ENCODE measurements around the gene FOCAD. TPM values are rescaled to one million over a fixed set of nuclear protein-coding genes. Genes with fewer than 3 reads are reported as not detected.

The FOCAD gene
- total RNA-seq, 1 experiment from 2014 or later, result 42.7 TPM

DNA sequence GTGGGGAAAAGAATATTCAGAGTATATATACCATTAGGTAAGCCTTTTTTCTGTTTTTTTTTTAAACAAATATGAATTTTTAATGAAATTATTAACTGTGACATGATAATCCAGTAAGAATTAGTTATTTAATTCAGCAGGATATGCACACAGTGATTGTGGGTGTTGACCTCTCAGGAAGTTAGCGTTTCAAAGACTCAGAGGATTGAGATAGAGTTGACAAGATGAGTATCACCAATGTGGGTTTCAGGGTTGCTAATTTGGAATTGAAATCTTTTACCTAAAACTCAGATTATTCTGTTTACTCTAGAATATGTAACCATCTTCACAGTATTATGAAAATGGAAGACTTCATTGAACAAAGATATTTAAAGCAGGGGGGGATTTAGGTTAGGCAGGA, 56.2 kb downstream of the FOCAD start:
- POLR2A ChIA-PET (ENCODE audit: low non-redundant PET), result no interaction called here
- CTCF ChIA-PET, result no interaction called here
- Histone ChIP-seq H3K27ac (ENCODE audit: low read depth, low read length, poor library complexity, severe bottlenecking) (no peak overlapping the region), H3K36me3 (ENCODE audit: insufficient read depth, low read length, poor library complexity, severe bottlenecking) (no peaks in the 10 kb centered on the region), H3K9me3 (ENCODE audit: low read depth, low read length, poor library complexity, severe bottlenecking) (no peaks in the 10 kb centered on the region), H3K4me1 (ENCODE audit: insufficient read depth, low read length, poor library complexity, severe bottlenecking) (peaks cover 23% of the 10 kb centered on the region), H3K27me3 (replicated peaks; ENCODE audit: insufficient read depth, low read depth, low read length, poor library complexity) (no peaks in the 10 kb centered on the region), H3K4me3 (ENCODE audit: low read depth, low read length, poor library complexity, severe bottlenecking) (no peak overlapping the region)
- BruUV-seq (replicated peaks), result no TSS peak
- intact Hi-C loops (cut with micrococcal nuclease; ENCODE audit: unreplicated experiment), result no loop called here
- TF ChIP-seq, protein P1, sequence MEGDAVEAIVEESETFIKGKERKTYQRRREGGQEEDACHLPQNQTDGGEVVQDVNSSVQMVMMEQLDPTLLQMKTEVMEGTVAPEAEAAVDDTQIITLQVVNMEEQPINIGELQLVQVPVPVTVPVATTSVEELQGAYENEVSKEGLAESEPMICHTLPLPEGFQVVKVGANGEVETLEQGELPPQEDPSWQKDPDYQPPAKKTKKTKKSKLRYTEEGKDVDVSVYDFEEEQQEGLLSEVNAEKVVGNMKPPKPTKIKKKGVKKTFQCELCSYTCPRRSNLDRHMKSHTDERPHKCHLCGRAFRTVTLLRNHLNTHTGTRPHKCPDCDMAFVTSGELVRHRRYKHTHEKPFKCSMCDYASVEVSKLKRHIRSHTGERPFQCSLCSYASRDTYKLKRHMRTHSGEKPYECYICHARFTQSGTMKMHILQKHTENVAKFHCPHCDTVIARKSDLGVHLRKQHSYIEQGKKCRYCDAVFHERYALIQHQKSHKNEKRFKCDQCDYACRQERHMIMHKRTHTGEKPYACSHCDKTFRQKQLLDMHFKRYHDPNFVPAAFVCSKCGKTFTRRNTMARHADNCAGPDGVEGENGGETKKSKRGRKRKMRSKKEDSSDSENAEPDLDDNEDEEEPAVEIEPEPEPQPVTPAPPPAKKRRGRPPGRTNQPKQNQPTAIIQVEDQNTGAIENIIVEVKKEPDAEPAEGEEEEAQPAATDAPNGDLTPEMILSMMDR (conservative IDR thresholded peaks at IDR 0.05; ENCODE audit: low read depth, low read length), result no peak
- TF ChIP-seq EZH2 (IDR thresholded peaks at IDR 0.05; ENCODE audit: borderline replicate concordance, low read depth, low read length, poor library complexity, severe bottlenecking), result no peak
- DNase-seq (ENCODE audit: low spot score), result no peak

DNA sequence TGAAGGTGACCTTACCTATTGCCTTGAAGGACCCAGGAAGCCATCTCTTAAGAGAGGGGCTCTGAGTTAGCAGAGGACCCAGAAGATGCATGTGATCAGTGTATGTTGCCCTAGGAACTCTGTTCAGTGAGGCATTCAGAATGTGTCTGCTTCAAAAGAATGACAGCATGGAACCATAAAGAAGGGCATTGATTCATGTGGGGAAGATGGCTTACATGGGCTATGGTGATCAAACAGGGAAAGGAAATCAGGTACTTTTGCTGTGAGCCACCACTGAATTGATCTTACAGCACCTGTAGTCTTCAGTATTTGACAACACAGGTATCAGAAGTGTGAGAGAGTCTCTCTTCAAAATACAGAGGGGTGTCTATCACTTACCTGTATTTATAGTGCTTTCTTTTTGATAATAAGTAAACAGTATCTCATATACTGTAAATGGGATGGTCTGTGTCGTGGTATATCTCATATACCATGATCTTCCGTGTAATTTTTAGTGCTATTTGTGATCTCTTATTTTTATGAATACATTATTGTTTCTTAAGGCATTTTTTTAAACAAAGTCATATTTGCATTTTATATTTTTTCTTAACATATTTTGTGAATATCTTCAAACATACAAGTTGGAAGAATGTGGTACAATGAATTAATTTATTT, 57.0 kb downstream of the FOCAD start:
- POLR2A ChIA-PET (ENCODE audit: low non-redundant PET), result no interaction called here
- intact Hi-C loops (cut with micrococcal nuclease; ENCODE audit: unreplicated experiment), result no loop called here
- no TSS peak for BruUV-seq (replicated peaks)
- DNase-seq (ENCODE audit: low spot score), result no peak
- Histone ChIP-seq H3K9me3 (ENCODE audit: low read depth, low read length, poor library complexity, severe bottlenecking) (no peaks in the 10 kb centered on the region), H3K27ac (ENCODE audit: low read depth, low read length, poor library complexity, severe bottlenecking) (no peak overlapping the region), H3K27me3 (replicated peaks; ENCODE audit: insufficient read depth, low read depth, low read length, poor library complexity) (no peaks in the 10 kb centered on the region), H3K36me3 (ENCODE audit: insufficient read depth, low read length, poor library complexity, severe bottlenecking) (no peaks in the 10 kb centered on the region), H3K4me1 (ENCODE audit: insufficient read depth, low read length, poor library complexity, severe bottlenecking) (peaks cover 23% of the 10 kb centered on the region), H3K4me3 (ENCODE audit: low read depth, low read length, poor library complexity, severe bottlenecking) (no peak overlapping the region)
- TF ChIP-seq, protein P1 (conservative IDR thresholded peaks at IDR 0.05; ENCODE audit: low read depth, low read length), result no peak
- TF ChIP-seq EZH2 (IDR thresholded peaks at IDR 0.05; ENCODE audit: borderline replicate concordance, low read depth, low read length, poor library complexity, severe bottlenecking), result no peak
- CTCF ChIA-PET, result no interaction called here

DNA sequence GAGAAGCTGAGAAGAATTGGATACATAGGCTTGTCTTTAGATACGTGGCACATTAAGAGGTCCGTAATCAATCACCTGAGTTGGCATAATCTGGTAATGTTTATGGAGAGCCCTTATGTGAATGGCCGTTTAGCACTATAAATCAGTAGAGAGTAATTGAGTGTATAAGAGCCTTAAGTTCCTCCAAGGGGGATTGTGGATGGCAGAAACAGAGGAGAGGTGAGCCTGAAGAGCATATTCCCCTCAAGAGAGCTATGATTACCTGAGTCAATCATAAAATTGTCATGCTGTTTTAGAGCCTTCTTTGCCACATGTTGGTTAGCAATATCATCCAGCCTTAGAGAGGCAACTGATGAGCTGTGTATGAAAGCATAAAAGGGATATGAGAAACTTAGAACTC, 58.8 kb downstream of the FOCAD start:
- intact Hi-C loops (cut with micrococcal nuclease; ENCODE audit: unreplicated experiment), result no loop called here
- DNase-seq (ENCODE audit: low spot score), result no peak
- no peaks in the 10 kb centered on the region for H3K36me3 ChIP-seq (ENCODE audit: insufficient read depth, low read length, poor library complexity, severe bottlenecking)
- POLR2A ChIA-PET (ENCODE audit: low non-redundant PET), result no interaction called here
- BruUV-seq (replicated peaks), result no TSS peak
- no peaks in the 10 kb centered on the region for H3K9me3 ChIP-seq (ENCODE audit: low read depth, low read length, poor library complexity, severe bottlenecking)
- H3K4me3 ChIP-seq (ENCODE audit: low read depth, low read length, poor library complexity, severe bottlenecking), result no peak overlapping the region
- H3K27me3 ChIP-seq (replicated peaks; ENCODE audit: insufficient read depth, low read depth, low read length, poor library complexity), result no peaks in the 10 kb centered on the region
- H3K4me1 ChIP-seq (ENCODE audit: insufficient read depth, low read length, poor library complexity, severe bottlenecking), result peaks cover 23% of the 10 kb centered on the region
- TF ChIP-seq, protein P1 (conservative IDR thresholded peaks at IDR 0.05; ENCODE audit: low read depth, low read length), result no peak
- TF ChIP-seq EZH2 (IDR thresholded peaks at IDR 0.05; ENCODE audit: borderline replicate concordance, low read depth, low read length, poor library complexity, severe bottlenecking), result no peak
- no peak overlapping the region for H3K27ac ChIP-seq (ENCODE audit: low read depth, low read length, poor library complexity, severe bottlenecking)
- CTCF ChIA-PET, result no interaction called here
